Measurements from ENCODE around the gene C12orf75. TPM values are rescaled to one million over a fixed set of nuclear protein-coding genes. Genes with fewer than 3 reads are reported as not detected.
"Not testable (repeated sequence)": the region's sequence is repeated elsewhere in the genome, so short reads cannot be mapped to it uniquely, and the experiment has no call there.

C12orf75 gene
- total RNA-seq, 2 donors from 2014 or later = 68.6 to 73.0 TPM

GRCh38 chr12:105316931-105317852, 13.3 kb upstream of the C12orf75 start:
- peaks cover 3 to 9% of the 10 kb centered on the region in 2 donors for H3K36me3 Mint-ChIP-seq (ENCODE audit: insufficient read depth in 2 of 2)
- H3K27ac Mint-ChIP-seq = no peak overlapping the region
- H3K9me3 Mint-ChIP-seq = peaks cover 2 to 5% of the 10 kb centered on the region in 2 donors
- DNase-seq (no peak), ATAC-seq (replicated peaks in 1 of 2) (no peak)
- H3K4me3 Mint-ChIP-seq = no peak overlapping the region
- H3K4me1 Mint-ChIP-seq (ENCODE audit: low read depth) = peaks cover 22% of the 10 kb centered on the region
- peaks cover 11% of the 10 kb centered on the region for H3K27me3 Mint-ChIP-seq (ENCODE audit: low read depth)

GRCh38 chr12:105317942-105318621, 12.4 kb upstream of the C12orf75 start:
- DNase-seq = no peak

DNA sequence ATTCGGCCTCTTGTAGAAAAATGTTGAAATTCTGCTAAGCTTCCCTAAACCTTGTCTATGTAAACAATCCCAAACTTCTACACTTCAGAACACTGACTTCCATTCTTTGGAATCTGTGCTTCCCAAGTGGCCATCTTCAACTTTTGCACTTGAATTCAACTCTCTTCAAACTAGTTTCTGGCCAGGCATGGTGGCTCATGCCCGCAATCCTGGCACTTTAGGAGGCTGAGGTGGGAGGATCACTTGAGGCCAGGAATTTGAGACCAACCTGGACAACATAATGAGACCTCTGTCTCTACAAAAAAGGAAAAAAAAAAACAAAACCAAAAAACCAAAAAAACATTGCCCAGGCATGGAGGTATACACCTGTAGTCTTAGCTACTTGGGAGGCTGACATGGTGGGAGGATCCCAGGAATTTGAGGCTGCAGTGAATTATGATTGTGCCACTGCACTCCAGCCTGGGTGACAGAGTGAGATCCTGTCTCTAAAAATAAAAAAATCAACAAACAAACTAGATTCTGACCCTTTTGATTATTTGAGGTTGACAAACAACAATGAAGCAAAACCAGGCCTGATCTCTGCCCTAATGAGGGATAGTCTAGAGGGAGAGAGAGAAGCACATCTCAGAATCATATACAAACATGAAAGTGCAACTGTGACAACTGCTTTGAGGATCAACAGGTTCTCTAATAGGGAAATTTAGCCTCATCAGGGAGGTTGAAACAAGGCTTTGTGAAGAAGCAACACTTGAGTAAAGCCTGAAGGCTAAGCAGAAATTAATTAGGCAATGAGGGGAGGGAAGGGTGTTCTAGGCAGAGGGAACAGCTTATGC, 11.6 kb upstream of the C12orf75 start:
- ATAC-seq (replicated peaks in 1 of 2) (no peak), DNase-seq (no peak)
- Mint-ChIP-seq H3K27me3 (ENCODE audit: low read depth) (peaks cover 11% of the 10 kb centered on the region), H3K4me3 (no peak overlapping the region), H3K27ac (no peak overlapping the region), H3K9me3 (peaks cover 2 to 4% of the 10 kb centered on the region in 2 donors), H3K36me3 (ENCODE audit: insufficient read depth in 2 of 2) (peaks cover 3 to 5% of the 10 kb centered on the region in 2 donors), H3K4me1 (ENCODE audit: low read depth) (peaks cover 32% of the 10 kb centered on the region)

More at GRCh38 chr12:105317942-105318621, 12.4 kb upstream of the C12orf75 start:
- no peak for ATAC-seq (replicated peaks in 1 of 2)
- Mint-ChIP-seq H3K27me3 (ENCODE audit: low read depth) (peaks cover 11% of the 10 kb centered on the region), H3K9me3 (peaks cover 2 to 5% of the 10 kb centered on the region in 2 donors), H3K4me1 (ENCODE audit: low read depth) (peaks cover 24% of the 10 kb centered on the region), H3K4me3 (no peak overlapping the region), H3K36me3 (ENCODE audit: insufficient read depth in 2 of 2) (peaks cover 3 to 6% of the 10 kb centered on the region in 2 donors), H3K27ac (no peak overlapping the region)

- ATAC-seq (replicated peaks in 1 of 2) (peak in 1 of 2 donors; percentile 52), DNase-seq (no peak)
- Mint-ChIP-seq H3K27ac (no peak overlapping the region), H3K36me3 (ENCODE audit: insufficient read depth in 2 of 2) (no peaks in the 10 kb centered on the region), H3K4me1 (ENCODE audit: low read depth) (peaks cover 33% of the 10 kb centered on the region), H3K9me3 (no peaks in the 10 kb centered on the region), H3K27me3 (ENCODE audit: low read depth) (peaks cover 11% of the 10 kb centered on the region), H3K4me3 (no peak overlapping the region)
These were observed 10.7 kb upstream of the C12orf75 start for GRCh38 chr12:105319691-105320209.

DNA sequence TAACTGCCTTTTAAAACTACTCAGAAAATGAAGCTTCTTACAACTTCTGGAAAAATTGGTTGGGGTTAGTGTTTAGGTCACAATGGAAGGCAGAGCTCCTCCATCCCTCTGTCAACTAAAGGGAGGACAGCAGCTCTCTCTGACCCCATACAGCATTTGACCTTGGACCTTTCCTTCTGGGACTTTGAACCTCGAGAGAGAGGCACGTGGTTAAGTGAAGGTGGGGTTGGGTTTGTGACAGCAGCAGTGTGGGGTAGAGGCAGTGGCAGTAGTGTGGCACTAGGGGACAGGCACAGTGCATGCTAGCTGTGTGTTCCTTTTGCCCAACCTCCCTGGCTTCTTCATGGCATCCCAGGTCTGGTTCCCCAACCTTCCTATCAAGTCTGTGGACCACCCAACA, 9.4 kb upstream of the C12orf75 start:
- Mint-ChIP-seq H3K27me3 (ENCODE audit: low read depth) (peaks cover 11% of the 10 kb centered on the region), H3K36me3 (ENCODE audit: insufficient read depth in 2 of 2) (no peaks in the 10 kb centered on the region), H3K4me3 (no peak overlapping the region), H3K4me1 (ENCODE audit: low read depth) (peaks cover 34% of the 10 kb centered on the region), H3K27ac (no peak overlapping the region), H3K9me3 (no peaks in the 10 kb centered on the region)
- peak; percentile 49 to 53 for ATAC-seq (replicated peaks in 1 of 2)
- no peak for DNase-seq

- peaks cover 11% of the 10 kb centered on the region for H3K27me3 Mint-ChIP-seq (ENCODE audit: low read depth)
- H3K9me3 Mint-ChIP-seq = no peaks in the 10 kb centered on the region
- DNase-seq (no peak), ATAC-seq (replicated peaks in 1 of 2) (no peak)
- H3K4me3 Mint-ChIP-seq = no peak overlapping the region
- no peaks in the 10 kb centered on the region for H3K36me3 Mint-ChIP-seq (ENCODE audit: insufficient read depth in 2 of 2)
- peaks cover 43% of the 10 kb centered on the region for H3K4me1 Mint-ChIP-seq (ENCODE audit: low read depth)
- H3K27ac Mint-ChIP-seq = no peak overlapping the region
These were observed 8.4 kb upstream of the C12orf75 start for GRCh38 chr12:105322070-105322469.

DNA sequence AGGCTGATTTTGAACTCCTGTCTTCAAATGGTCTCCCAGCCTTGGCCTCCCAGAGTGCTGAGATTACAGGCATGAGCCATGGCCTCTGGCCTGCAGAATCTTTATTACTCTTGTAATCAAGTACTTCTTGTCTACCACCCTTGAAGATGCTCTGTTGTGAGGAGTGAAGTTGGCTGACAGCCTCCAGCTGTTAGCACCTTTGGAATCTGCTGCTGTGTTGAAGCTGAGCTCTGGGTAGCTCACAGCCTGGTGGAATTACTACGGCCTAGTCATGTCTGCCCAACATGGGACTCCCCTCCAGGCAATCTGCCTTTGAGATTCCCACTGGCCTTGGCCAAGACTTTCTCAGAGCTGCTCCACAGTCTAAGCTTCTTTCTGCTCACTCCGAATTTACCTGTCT, 5.8 kb upstream of the C12orf75 start:
- DNase-seq = no peak
- ATAC-seq (replicated peaks in 1 of 2) = no peak
- Mint-ChIP-seq H3K9me3 (no peaks in the 10 kb centered on the region), H3K4me3 (no peak overlapping the region), H3K36me3 (ENCODE audit: insufficient read depth in 2 of 2) (no peaks in the 10 kb centered on the region), H3K27me3 (ENCODE audit: low read depth) (no peaks in the 10 kb centered on the region), H3K4me1 (ENCODE audit: low read depth) (peaks cover 53% of the 10 kb centered on the region), H3K27ac (no peak overlapping the region)

GRCh38 chr12:105325117-105325516, 5.4 kb upstream of the C12orf75 start:
- ATAC-seq (replicated peaks in 1 of 2) (no peak), DNase-seq (no peak)
- Mint-ChIP-seq H3K27ac (no peak overlapping the region), H3K36me3 (ENCODE audit: insufficient read depth in 2 of 2) (no peaks in the 10 kb centered on the region), H3K27me3 (ENCODE audit: low read depth) (no peaks in the 10 kb centered on the region), H3K9me3 (no peaks in the 10 kb centered on the region), H3K4me3 (peak overlapping the region in 1 of 2 donors; percentile 7), H3K4me1 (ENCODE audit: low read depth) (peaks cover 57% of the 10 kb centered on the region)

- H3K4me1 Mint-ChIP-seq (ENCODE audit: low read depth) = peaks cover 64% of the 10 kb centered on the region
- peak in 1 of 2 donors; percentile 27 for ATAC-seq (replicated peaks in 1 of 2)
These were observed 587 bp upstream of the C12orf75 start for GRCh38 chr12:105329926-105330282.

DNA sequence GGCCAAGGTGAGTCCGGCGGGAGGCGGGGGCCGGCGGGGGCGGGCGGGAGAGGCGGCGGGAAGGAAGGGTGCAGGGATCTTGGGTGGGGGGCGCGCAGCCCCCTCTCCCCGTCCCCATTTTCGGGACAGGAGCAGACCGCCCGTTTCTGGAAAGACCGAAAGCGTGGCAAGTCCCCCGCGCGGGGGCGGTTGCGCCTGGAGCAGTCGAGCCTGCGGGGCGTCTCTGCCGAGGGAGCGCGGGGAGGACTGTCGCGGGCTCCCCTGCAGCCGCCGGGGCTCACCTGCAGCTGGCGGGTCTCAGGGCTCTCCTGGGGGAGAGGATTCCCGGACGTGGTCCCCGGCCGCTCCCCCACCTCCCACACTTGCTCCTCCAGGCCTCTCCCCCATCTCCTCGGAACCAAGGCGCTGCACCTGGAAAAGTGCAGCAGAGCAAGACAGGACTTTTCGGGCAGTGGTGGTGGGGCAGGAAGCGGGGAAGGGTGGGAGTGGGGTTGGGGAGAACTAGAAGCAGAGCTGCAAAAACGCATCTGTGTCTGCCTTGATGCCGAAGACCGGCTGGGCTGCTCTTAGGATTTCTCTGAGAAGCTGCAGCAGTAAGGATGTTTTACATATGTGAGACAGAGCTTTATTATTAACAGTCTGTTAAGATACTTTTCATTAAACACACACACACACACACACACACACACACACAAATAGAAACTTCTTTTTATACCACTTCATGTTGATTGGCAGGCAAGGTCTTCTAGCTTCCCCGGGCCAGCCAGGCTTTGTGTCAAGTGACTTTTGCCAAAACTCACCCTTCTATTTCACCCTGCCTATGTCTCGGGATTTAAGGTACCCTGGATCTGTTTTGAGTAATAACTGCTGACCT, 677 bp downstream of the C12orf75 start:
- Mint-ChIP-seq H3K4me1 (ENCODE audit: low read depth) (peaks cover 63% of the 10 kb centered on the region), H3K9me3 (no peaks in the 10 kb centered on the region), H3K27me3 (ENCODE audit: low read depth) (no peaks in the 10 kb centered on the region), H3K36me3 (ENCODE audit: insufficient read depth in 2 of 2) (no peaks in the 10 kb centered on the region), H3K27ac (peak overlapping the region; percentile 74), H3K4me3 (peak overlapping the region; percentile 72 to 87)
- peak; percentile 53 for DNase-seq
- ATAC-seq (replicated peaks in 1 of 2) = peak; percentile 21 to 24

More at GRCh38 chr12:105329926-105330282, 587 bp upstream of the C12orf75 start:
- peak in 1 of 2 donors; percentile 24 for DNase-seq
- Mint-ChIP-seq H3K27ac (peak overlapping the region; percentile 87), H3K36me3 (ENCODE audit: insufficient read depth in 2 of 2) (no peaks in the 10 kb centered on the region), H3K9me3 (no peaks in the 10 kb centered on the region), H3K4me3 (peak overlapping the region; percentile 87 to 90), H3K27me3 (ENCODE audit: low read depth) (no peaks in the 10 kb centered on the region)

GRCh38 chr12:105331805-105332251, 1.3 kb downstream of the C12orf75 start:
- Mint-ChIP-seq H3K4me3 (peak overlapping the region; percentile 72 to 87), H3K9me3 (no peaks in the 10 kb centered on the region), H3K36me3 (ENCODE audit: insufficient read depth in 2 of 2) (peaks cover 2 to 5% of the 10 kb centered on the region in 2 donors), H3K4me1 (ENCODE audit: low read depth) (peaks cover 63% of the 10 kb centered on the region), H3K27me3 (ENCODE audit: low read depth) (no peaks in the 10 kb centered on the region), H3K27ac (peak overlapping the region; percentile 74)
- DNase-seq = peak; percentile 34 to 42
- ATAC-seq (replicated peaks in 1 of 2) = peak in 1 of 2 donors; percentile 18

DNA sequence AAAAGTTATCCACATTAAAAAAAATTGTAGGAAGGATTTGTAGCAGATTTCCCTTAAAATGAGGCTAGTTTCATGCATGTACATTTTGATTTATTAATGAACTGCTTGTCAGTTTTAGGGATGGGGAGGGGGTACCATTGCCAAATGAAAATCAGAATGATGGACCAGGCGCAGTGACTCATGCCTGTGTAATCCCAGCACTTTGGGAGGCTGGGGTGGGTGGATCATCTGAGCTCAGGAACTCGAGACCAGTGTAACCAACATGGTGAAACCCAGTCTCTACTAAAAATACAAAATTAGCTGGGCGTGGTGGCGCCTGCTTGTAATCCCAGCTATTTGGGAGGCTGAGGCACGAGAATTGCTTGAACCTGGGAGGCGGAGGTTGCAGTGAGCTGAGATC, 1.8 kb downstream of the C12orf75 start:
- Mint-ChIP-seq H3K4me1 (ENCODE audit: low read depth) (peaks cover 63% of the 10 kb centered on the region), H3K4me3 (peak overlapping the region; percentile 72 to 87), H3K27ac (peak overlapping the region; percentile 74)
- H3K36me3 Mint-ChIP-seq (ENCODE audit: insufficient read depth in 2 of 2); ATAC-seq (replicated peaks in 1 of 2); H3K27me3 Mint-ChIP-seq (ENCODE audit: low read depth); H3K9me3 Mint-ChIP-seq; DNase-seq: not testable (repeated sequence)

Measured in activated T-cell treated with anti-CD3 and anti-CD28 coated beads, Interleukin-2, amount 50 U/mL, for 72 hours (primary cell).